Vagina (tissue), 2 donors: Measurements from ENCODE around the gene MAPK14.

Experiments
- CTCF ChIP-seq, 3 experiments: fragments of 450-650 bp in 2 of 3; fragments of 200-600 bp in 1 of 3; sonication (generic) in 1 of 3; IDR thresholded peaks; one replicate each; pipeline ENCODE4 v1.5.1; 2017 to 2019; ENCODE audit warnings: antibody characterized with exemption in 3 of 3, mild to moderate bottlenecking in 2 of 3, moderate library complexity in 2 of 3
- POLR2A ChIP-seq, 2 donors: fragments of 450-650 bp; IDR thresholded peaks; one replicate each; pipeline ENCODE4 v1.6.1; 2017; ENCODE audit warnings: antibody characterized with exemption in 2 of 2, mild to moderate bottlenecking in 2 of 2, moderate library complexity in 2 of 2

GRCh38 chr6:36023996-36024795, 3.4 kb upstream of the MAPK14 start, which contains the start of gene SLC26A8:
- TF ChIP-seq CTCF (IDR thresholded peaks at IDR 0.05) = no peak
- TF ChIP-seq POLR2A (IDR thresholded peaks at IDR 0.05) = no peak
